SKM-1 treated with dmso at 0.1 percent for 144 hours (cell line): ENCODE measurements around the gene EVX2.

ENCODE experiments used
- DNase-seq: peaks from one replicate; lab custom pipeline; 2025; ENCODE audit not compliant: unreplicated experiment; lab: John Stamatoyannopoulos, UW

Gene EVX2

GRCh38 chr2:176096986-176097819 lies 13.4 kb upstream of the EVX2 start:
- peak; percentile 31 for DNase-seq

GRCh38 chr2:176096243-176096985 lies 12.7 kb upstream of the EVX2 start:
- DNase-seq, result no peak

- DNase-seq, result no peak
These were observed 11.7 kb upstream of the EVX2 start for GRCh38 chr2:176095421-176095820.

- DNase-seq, result no peak
These were observed 10.6 kb upstream of the EVX2 start for GRCh38 chr2:176094349-176094748.

GRCh38 chr2:176093898-176094249 lies 10.1 kb upstream of the EVX2 start:
- DNase-seq, result no peak

GRCh38 chr2:176093145-176093897 lies 9.6 kb upstream of the EVX2 start:
- no peak for DNase-seq

GRCh38 chr2:176092270-176093144 lies 8.7 kb upstream of the EVX2 start, which contains the start of gene HOXD13:
Gene HOXD13 (plus strand): TSS chr2:176092721. CDS start chr2:176092891, 170 bp downstream.
- DNase-seq, result no peak

GRCh38 chr2:176091329-176092258 lies 7.8 kb upstream of the EVX2 start:
- DNase-seq, result no peak

- DNase-seq, result no peak
These were observed 7.1 kb upstream of the EVX2 start for GRCh38 chr2:176090862-176091261.

- no peak for DNase-seq
These were observed 6.2 kb upstream of the EVX2 start for GRCh38 chr2:176089843-176090395.

- DNase-seq, result no peak
These were observed 5.4 kb upstream of the EVX2 start for GRCh38 chr2:176088937-176089842.

- no peak for DNase-seq
These were observed 4.5 kb upstream of the EVX2 start for GRCh38 chr2:176088048-176088936.

GRCh38 chr2:176087330-176088047 lies 3.7 kb upstream of the EVX2 start:
- no peak for DNase-seq

- no peak for DNase-seq
These were observed 2.4 kb upstream of the EVX2 start for GRCh38 chr2:176085861-176086771.

GRCh38 chr2:176085120-176085788 lies 1.5 kb upstream of the EVX2 start:
- no peak for DNase-seq
